Activated CD4-positive, alpha-beta T cell treated with anti-CD3 and anti-CD28 coated beads for 1 hour (primary cell): ENCODE data around the gene CTCF.

ENCODE experiments used
- DNase-seq: peaks from one replicate; pipeline ENCODE4 v3.0.0-alpha.2; 2020

Gene CTCF

DNA sequence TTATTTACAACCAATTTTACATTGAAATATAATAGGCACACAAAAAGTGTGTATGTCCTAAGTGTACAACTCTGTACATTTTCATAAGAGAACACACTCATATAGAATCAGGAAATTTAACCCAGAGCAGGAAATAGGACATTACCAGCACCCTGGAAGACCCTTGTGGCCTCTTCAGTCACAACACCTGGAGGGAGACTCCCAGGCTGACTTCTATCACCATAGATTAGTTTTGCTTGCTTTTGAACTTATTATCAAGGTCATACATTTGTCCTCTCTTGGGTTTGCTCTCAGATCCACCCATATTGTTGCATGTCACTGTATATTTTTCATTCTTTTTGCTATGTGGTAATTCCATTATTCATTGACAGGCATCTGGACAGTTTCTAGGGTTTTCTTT, 27.9 kb upstream of the CTCF start:
- no peak for DNase-seq

DNA sequence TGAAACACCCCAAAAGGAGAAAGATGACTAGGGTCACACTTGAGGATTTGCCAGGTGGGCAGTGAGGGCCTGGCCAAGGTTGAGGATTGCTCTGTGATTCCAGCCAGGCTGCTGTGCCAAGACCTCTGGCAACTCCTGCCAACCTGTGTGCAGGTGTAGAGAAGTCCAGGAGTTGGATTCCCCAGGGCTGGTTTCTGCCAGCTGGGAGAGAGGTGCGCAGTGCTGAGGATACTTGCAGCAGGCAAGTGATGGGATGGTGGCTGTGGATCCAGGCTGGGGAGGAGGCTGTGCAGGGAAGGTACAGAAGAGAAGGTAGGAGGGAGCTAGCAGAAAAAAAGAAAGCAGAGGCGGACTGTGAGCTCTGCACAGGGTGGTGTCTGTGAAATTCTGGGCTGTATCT, 27.1 kb upstream of the CTCF start:
- DNase-seq, result no peak

DNA sequence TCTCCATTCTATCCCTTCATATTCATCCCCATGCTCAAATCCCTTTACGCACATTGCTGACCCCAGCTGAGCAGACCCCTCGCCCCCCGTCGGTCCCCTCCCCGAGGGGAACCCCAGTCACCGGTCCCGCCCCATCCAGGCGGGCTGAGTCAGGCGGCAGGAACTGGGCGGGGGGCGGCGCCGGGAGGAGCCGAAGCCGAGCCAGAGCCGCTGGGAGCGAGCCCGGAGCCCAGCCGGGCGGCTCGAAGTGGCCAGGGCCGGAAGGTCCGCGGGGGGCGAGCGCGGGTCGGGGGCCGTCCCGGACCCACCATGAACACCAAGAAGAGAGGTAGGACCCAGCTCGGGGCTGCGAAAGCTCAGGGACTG, 25.1 kb upstream of the CTCF start:
- DNase-seq, result peak; percentile 39

DNA sequence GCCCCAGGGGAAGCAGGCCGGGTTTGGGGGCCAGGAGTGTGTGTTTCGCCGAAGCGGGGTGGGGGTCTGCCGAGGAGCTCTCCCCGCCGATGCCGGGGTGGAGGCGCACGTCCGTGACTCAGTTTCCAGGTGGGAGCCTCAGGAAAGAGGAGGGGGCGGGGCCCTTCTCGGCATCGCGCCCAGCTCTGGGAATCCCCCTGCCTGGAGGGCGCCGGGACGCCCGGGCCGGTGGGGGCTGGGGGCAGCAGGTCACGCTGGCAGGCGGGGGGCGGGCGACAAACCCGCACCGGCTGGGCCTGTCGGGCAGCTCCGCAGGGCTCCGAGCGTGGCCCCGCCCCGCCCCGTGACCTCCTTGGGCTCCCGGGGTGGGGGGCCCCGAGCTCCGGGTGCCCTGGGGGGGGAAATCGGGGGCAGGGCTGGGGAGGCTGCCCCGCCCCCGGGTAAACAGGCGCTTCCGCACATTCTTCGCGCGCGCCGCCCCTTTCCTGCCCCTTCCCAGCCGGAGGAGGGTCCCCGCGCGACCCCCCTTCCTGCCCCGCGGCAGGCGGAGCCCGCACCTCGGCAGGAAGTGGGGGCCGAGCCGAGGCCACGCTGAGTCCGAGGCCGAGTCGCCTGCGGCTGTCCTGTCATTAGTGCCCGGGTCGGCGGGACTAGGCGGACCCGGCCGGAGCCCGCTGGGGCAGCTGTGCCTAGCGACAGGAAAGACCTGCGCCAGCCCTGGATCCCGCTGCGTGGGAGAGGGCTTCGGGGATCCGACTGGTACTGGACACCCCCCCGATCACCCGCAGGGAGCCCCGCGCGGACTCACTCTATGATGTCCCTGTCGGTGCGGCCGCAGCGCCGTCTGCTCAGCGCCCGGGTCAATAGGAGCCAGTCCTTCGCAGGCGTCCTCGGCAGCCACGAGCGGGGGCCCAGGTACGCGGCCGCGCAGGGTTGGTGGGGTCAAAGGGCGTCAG, 24.4 kb upstream of the CTCF start:
- DNase-seq, result peak; percentile 55

- no peak for DNase-seq
Observed at GRCh38 chr16:67538666-67539101, 23.6 kb upstream of the CTCF start.

DNA sequence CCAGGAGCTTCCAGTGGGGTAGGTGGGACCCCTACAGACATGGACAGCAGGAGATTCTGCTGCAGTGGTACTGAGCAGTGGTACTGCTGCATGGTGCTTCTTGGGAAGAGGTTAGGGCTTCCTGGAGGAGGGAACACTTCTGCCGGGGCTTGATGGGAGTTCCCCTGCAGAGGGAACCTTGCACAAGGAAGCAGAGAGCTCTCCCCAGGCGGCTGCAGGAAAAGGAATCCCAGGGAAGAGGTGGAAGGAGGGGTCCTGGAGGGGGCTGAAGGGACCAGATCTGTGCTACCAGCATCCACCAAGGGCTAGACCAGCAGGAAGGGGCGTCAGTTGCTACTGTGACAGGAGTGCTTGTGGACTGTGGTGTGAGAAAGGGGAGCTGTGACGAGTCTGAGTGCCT, 23.1 kb upstream of the CTCF start:
- no peak for DNase-seq

DNA sequence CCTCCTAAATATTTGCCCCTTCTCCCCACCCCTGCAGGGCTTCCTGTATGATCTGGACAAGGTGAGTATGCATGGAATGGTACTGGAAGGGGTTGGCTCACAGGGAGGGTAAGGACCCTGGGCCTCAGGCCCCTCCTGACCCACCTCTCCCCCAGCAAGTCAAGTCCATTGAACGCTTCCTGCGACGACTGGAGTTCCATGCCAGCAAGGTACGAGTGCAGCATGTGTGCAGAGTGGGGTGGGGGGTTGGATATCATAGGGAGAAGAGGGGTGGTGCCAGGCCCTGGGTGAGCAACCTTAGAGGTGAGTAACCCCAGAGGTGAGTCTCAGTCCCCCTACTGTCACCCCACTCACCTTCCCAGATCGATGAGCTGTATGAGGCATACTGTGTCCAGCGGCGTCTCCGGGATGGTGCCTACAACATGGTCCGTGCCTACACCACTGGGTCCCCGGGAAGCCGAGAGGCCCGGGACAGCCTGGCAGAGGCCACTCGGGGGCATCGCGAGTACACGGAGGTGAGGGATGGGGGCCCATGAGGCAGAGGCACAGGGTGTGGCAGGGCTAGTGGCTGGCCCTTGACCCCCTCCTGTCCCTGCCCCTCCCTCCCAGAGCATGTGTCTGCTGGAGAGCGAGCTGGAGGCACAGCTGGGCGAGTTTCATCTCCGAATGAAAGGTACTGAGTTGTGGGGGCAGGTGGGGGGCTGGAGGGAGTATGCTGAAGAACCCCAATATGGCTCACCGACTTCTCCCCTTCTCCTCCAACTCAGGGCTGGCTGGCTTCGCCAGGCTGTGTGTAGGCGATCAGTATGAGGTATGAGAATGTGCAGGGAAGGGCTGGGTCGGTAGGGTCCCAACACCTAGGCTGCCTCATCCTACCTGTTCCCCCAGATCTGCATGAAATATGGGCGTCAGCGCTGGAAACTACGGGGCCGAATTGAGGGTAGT, 22.4 kb upstream of the CTCF start:
- DNase-seq, result no peak

GRCh38 chr16:67540756-67541155, 21.6 kb upstream of the CTCF start:
- DNase-seq, result no peak

DNA sequence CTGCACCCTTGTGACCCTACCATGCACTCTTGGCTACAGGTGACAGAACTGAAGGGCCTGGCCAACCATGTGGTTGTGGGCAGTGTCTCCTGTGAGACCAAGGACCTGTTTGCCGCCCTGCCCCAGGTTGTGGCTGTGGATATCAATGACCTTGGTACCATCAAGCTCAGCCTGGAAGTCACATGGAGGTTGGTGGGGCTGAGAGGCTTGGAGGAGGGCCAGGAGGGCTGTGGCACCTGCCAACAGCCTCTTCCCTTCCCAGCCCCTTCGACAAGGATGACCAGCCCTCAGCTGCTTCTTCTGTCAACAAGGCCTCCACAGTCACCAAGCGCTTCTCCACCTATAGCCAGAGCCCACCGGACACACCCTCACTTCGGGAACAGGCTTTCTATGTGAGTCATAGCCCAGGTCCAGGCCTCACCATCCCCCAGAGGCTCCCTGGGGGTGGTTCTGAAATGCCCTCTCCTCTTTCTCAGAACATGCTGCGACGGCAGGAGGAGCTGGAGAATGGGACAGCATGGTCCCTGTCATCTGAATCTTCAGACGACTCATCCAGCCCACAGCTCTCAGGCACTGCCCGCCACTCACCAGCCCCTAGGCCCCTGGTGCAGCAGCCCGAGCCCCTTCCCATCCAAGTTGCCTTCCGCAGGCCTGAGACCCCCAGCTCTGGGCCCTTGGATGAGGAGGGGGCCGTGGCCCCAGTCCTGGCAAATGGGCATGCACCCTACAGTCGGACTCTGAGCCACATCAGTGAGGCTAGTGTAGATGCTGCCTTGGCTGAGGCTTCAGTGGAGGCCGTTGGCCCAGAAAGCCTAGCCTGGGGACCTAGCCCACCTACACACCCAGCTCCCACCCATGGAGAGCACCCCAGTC, 20.7 kb upstream of the CTCF start:
- no peak for DNase-seq

DNA sequence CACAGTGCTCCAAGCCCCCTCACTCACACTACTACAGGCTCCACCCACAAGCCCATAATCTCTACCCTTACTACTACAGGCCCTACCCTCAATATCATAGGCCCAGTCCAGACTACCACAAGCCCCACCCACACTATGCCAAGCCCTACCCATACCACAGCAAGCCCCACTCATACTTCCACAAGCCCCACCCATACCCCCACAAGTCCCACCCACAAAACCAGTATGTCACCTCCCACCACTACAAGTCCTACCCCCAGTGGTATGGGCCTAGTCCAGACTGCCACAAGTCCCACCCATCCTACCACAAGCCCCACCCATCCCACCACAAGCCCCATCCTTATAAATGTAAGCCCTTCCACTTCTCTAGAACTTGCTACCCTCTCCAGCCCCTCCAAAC, 19.9 kb upstream of the CTCF start:
- DNase-seq, result peak; percentile 45

DNA sequence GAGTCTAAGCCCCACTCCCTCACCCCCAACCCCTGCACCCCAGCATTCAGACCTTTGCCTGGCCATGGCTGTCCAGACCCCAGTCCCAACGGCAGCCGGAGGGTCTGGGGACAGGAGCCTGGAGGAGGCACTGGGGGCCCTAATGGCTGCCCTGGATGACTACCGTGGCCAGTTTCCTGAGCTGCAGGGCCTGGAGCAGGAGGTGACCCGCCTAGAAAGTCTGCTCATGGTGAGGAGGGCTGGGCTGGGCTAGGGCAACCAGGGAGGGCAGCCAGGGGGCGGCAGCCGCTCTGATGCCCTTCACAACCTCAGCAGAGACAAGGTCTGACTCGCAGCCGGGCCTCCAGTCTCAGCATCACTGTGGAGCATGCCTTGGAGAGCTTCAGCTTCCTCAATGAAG, 19.3 kb upstream of the CTCF start:
- DNase-seq, result no peak

DNA sequence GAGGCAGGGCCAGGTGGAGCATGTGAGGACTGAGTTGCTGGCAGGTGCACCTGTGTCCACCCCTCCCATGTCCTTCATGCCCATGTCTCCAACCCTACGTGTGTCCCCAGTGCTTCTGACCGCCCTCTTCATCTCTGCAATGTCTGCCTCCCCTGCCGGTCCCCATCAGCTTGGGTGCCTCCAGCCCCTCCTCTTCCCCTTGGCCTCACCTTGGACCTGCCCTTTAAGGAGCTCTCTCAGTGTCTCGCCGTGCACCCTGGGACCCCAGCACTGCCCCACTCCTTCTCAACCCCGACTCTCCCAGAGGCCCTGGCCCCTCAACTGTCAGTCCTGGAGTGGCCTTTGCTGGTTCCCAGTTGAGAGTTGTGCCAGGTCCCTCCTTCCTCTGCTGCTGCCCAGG, 18.7 kb upstream of the CTCF start:
- DNase-seq, result no peak

- DNase-seq, result no peak
Observed at GRCh38 chr16:67544329-67544841, 17.9 kb upstream of the CTCF start.

DNA sequence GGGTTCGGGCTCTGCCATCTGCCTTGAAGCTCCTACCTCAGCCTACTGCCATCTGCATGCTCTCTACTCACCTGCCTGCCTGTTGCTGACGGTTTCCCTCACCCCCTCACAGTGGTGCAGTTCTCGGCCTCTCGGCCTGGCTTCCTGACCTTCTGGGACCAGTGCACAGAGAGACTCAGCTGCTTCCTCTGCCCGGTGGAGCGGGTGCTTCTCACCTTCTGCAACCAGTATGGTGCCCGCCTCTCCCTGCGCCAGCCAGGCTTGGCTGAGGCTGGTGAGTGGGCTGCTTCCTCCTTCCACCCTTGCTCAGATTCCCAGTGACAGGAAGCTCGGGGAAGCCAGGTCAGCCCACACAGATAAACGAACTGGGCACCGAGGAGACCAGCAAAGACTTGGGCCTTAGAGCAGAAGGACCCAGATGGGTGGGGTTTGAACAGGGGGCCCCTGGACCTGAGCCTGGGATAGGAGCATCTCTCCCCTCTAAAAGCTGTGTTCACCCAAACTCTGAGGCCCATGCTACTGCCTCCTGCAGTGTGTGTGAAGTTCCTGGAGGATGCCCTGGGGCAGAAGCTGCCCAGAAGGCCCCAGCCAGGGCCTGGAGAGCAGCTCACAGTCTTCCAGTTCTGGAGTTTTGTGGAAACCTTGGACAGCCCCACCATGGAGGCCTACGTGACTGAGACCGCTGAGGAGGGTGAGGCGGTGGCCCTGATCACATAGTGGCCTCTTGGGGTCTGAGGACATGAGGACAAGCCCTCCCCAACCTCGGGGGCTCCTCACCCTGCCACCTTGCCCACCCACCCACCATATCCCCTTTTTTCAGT, 17.3 kb upstream of the CTCF start:
- DNase-seq, result no peak

DNA sequence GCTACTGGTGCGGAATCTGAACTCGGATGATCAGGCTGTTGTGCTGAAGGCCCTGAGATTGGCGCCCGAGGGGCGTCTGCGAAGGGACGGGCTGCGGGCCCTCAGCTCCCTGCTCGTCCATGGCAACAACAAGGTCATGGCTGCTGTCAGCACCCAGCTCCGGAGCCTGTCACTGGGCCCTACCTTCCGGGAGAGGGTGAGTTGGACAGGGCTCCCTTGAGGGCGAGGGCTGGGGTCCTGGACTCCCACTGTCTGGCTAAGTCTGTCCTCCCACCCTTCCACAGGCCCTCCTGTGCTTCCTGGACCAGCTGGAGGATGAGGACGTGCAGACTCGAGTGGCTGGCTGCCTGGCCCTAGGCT, 16.7 kb upstream of the CTCF start:
- DNase-seq, result no peak

DNA sequence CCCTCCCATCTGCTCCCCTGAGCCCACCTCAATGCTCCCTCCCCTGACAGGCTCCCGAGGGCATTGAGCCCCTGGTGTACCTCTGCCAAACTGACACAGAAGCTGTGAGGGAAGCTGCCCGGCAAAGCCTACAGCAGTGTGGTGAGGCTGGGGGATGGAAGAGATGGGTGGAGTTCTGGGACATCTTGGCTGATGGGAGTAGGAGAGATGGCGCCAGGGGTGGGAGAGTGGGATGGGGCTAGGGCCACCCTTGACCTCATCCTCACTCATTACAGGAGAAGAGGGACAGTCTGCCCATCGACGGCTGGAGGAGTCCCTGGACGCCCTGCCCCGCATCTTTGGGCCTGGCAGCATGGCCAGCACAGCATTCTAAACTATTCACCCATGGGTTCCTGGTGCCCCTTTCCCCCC, 16.2 kb upstream of the CTCF start:
- DNase-seq, result no peak

GRCh38 chr16:67546761-67547422, 15.4 kb upstream of the CTCF start:
- peak; percentile 67 for DNase-seq

GRCh38 chr16:67547423-67548264, 14.7 kb upstream of the CTCF start:
- peak; percentile 37 for DNase-seq

GRCh38 chr16:67548265-67549126, 13.8 kb upstream of the CTCF start:
- no peak for DNase-seq
